HEK293 (cell line): ENCODE results near the gene MLLT3.

Experiments used
- CTCF ChIA-PET: fragments of 350-600 bp; formaldehyde crosslinking; extraction: SDS; loops from one replicate; lab custom pipeline; 2021; ENCODE audit warnings: antibody characterized with exemption; lab: Yijun Ruan, JAX
- POLR2A ChIA-PET: fragments of 300-600 bp; formaldehyde crosslinking; extraction: SDS; loops from one replicate; lab custom pipeline; 2020; ENCODE audit warnings: antibody characterized with exemption, inconsistent platforms; lab: Yijun Ruan, JAX
- H3K27ac ChIP-seq: fragments of 200-500 bp; sonication (Bioruptor generic); 2 replicates; pipeline ENCODE4 v1.5.1; 2014; ENCODE audit warnings: low read depth, low read length, control low read depth, inconsistent platforms; ENCODE audit errors: extremely low read depth
- H3K36me3 ChIP-seq, 2 experiments: fragments of 200-500 bp in 1 of 2; sonication (Bioruptor generic) in 1 of 2; 1 replicate in 1 of 2; 2 replicates in 1 of 2; pipeline ENCODE4 v1.5.1; 2014 to 2017; ENCODE audit warnings: inconsistent platforms in 2 of 2, low read length in 2 of 2; ENCODE audit not compliant: control insufficient read depth in 2 of 2, insufficient read depth in 1 of 2
- H3K4me1 ChIP-seq: fragments of 200-500 bp; sonication (Bioruptor generic); 2 replicates; pipeline ENCODE4 v1.5.1; 2014; ENCODE audit warnings: mild to moderate bottlenecking, low read length, inconsistent platforms; ENCODE audit not compliant: control insufficient read depth, insufficient read depth
- H3K4me3 ChIP-seq: 2 replicates; pipeline ENCODE4 v1.5.1; 2011; ENCODE audit warnings: low read depth, mild to moderate bottlenecking, control low read depth, low read length, moderate library complexity
- H3K9me3 ChIP-seq: fragments of 200-500 bp; sonication (Bioruptor generic); 2 replicates; pipeline ENCODE4 v1.5.1; 2014; ENCODE audit warnings: low read depth, low read length, inconsistent platforms; ENCODE audit not compliant: control insufficient read depth, insufficient read depth
- IKZF3 ChIP-seq: fragments of 450-650 bp; IDR thresholded peaks from 2 replicates; pipeline ENCODE4 v1.5.0; 2018; ENCODE audit warnings: missing biosample characterization, mild to moderate bottlenecking, missing genetic modification characterization, moderate library complexity
- ZFP41 ChIP-seq: fragments of 450-650 bp; formaldehyde crosslinking; IDR thresholded peaks from 2 replicates; pipeline ENCODE4 v1.5.1; 2016; ENCODE audit warnings: missing biosample characterization, missing genetic modification characterization, borderline replicate concordance
- ZNF114 ChIP-seq: fragments of 450-650 bp; formaldehyde crosslinking; IDR thresholded peaks from 2 replicates; pipeline ENCODE4 v1.5.0; 2017; ENCODE audit warnings: missing biosample characterization, missing genetic modification characterization
- ZNF48 ChIP-seq: fragments of 450-650 bp; formaldehyde crosslinking; IDR thresholded peaks from 2 replicates; pipeline ENCODE4 v1.5.1; 2016; ENCODE audit warnings: missing biosample characterization, missing genetic modification characterization
- ZNF510 ChIP-seq: fragments of 450-650 bp; formaldehyde crosslinking; IDR thresholded peaks from 2 replicates; pipeline ENCODE4 v1.5.1; 2018; ENCODE audit warnings: mild to moderate bottlenecking, missing genetic modification characterization, missing biosample characterization; ENCODE audit not compliant: insufficient replicate concordance
- ZNF654 ChIP-seq: fragments of 450-650 bp; formaldehyde crosslinking; IDR thresholded peaks from 2 replicates; pipeline ENCODE4 v1.5.1; 2016; ENCODE audit warnings: low read depth, missing biosample characterization, missing genetic modification characterization
- ZNF660 ChIP-seq: fragments of 450-650 bp; IDR thresholded peaks from 2 replicates; pipeline ENCODE4 v1.5.1; 2018; ENCODE audit warnings: missing biosample characterization, mild to moderate bottlenecking, missing genetic modification characterization
- ZNF747 ChIP-seq: fragments of 450-650 bp; formaldehyde crosslinking; IDR thresholded peaks from 2 replicates; pipeline ENCODE4 v1.5.1; 2016; ENCODE audit warnings: missing biosample characterization, missing genetic modification characterization
- TF ChIP-seq, protein P1 (sequence below): fragments of 450-650 bp; formaldehyde crosslinking; IDR thresholded peaks from 2 replicates; pipeline ENCODE4 v1.5.1; 2016; ENCODE audit warnings: missing biosample characterization, missing genetic modification characterization, borderline replicate concordance
- TF ChIP-seq, protein P2 (sequence below): fragments of 450-650 bp; formaldehyde crosslinking; IDR thresholded peaks from 2 replicates; pipeline ENCODE4 v1.5.1; 2017; ENCODE audit warnings: missing biosample characterization, missing genetic modification characterization
- TF ChIP-seq, protein P3 (sequence below): fragments of 450-650 bp; formaldehyde crosslinking; IDR thresholded peaks from 2 replicates; pipeline ENCODE4 v1.5.1; 2017; ENCODE audit warnings: missing biosample characterization, missing genetic modification characterization
- TF ChIP-seq, protein P4 (sequence below): fragments of 450-650 bp; formaldehyde crosslinking; IDR thresholded peaks from 2 replicates; pipeline ENCODE4 v1.5.1; 2016; ENCODE audit warnings: missing biosample characterization, missing genetic modification characterization
- TF ChIP-seq, protein P5 (sequence below): fragments of 450-650 bp; formaldehyde crosslinking; IDR thresholded peaks from 2 replicates; pipeline ENCODE4 v1.5.1; 2017; ENCODE audit warnings: missing biosample characterization, missing genetic modification characterization

Gene MLLT3

DNA sequence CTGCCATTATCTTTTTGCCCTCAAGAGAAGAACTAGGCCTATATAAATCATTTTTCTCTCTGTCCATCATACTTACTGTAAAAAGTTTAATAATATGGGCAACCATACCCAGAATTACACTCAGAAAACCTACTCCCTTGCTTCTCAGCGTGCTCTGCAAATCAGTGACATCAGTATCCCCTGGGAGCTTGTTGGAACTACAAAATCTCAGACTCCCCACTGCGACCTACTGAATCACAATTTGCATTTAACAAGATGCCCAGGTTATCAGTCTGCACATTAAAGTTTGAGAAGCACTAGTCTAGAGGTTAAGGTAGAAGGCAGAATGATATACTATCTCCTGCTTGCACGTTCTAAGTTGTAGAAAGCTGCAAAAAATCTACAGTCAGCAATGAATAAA lies 127.2 kb downstream of the MLLT3 start (continued):
- TF ChIP-seq, protein P1, sequence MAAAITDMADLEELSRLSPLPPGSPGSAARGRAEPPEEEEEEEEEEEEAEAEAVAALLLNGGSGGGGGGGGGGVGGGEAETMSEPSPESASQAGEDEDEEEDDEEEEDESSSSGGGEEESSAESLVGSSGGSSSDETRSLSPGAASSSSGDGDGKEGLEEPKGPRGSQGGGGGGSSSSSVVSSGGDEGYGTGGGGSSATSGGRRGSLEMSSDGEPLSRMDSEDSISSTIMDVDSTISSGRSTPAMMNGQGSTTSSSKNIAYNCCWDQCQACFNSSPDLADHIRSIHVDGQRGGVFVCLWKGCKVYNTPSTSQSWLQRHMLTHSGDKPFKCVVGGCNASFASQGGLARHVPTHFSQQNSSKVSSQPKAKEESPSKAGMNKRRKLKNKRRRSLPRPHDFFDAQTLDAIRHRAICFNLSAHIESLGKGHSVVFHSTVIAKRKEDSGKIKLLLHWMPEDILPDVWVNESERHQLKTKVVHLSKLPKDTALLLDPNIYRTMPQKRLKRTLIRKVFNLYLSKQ (tag by site-specific recombination): no peak
- TF ChIP-seq, protein P2, sequence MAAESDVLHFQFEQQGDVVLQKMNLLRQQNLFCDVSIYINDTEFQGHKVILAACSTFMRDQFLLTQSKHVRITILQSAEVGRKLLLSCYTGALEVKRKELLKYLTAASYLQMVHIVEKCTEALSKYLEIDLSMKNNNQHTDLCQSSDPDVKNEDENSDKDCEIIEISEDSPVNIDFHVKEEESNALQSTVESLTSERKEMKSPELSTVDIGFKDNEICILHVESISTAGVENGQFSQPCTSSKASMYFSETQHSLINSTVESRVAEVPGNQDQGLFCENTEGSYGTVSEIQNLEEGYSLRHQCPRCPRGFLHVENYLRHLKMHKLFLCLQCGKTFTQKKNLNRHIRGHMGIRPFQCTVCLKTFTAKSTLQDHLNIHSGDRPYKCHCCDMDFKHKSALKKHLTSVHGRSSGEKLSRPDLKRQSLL (tag by site-specific recombination): no peak
- TF ChIP-seq ZFP41 (tag by site-specific recombination) (no peak), ZNF114 (tag by site-specific recombination) (no peak), ZNF510 (tag by site-specific recombination) (no peak)
- TF ChIP-seq, protein P3, sequence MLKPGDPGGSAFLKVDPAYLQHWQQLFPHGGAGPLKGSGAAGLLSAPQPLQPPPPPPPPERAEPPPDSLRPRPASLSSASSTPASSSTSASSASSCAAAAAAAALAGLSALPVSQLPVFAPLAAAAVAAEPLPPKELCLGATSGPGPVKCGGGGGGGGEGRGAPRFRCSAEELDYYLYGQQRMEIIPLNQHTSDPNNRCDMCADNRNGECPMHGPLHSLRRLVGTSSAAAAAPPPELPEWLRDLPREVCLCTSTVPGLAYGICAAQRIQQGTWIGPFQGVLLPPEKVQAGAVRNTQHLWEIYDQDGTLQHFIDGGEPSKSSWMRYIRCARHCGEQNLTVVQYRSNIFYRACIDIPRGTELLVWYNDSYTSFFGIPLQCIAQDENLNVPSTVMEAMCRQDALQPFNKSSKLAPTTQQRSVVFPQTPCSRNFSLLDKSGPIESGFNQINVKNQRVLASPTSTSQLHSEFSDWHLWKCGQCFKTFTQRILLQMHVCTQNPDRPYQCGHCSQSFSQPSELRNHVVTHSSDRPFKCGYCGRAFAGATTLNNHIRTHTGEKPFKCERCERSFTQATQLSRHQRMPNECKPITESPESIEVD: peak; percentile 94
- TF ChIP-seq, protein P4, sequence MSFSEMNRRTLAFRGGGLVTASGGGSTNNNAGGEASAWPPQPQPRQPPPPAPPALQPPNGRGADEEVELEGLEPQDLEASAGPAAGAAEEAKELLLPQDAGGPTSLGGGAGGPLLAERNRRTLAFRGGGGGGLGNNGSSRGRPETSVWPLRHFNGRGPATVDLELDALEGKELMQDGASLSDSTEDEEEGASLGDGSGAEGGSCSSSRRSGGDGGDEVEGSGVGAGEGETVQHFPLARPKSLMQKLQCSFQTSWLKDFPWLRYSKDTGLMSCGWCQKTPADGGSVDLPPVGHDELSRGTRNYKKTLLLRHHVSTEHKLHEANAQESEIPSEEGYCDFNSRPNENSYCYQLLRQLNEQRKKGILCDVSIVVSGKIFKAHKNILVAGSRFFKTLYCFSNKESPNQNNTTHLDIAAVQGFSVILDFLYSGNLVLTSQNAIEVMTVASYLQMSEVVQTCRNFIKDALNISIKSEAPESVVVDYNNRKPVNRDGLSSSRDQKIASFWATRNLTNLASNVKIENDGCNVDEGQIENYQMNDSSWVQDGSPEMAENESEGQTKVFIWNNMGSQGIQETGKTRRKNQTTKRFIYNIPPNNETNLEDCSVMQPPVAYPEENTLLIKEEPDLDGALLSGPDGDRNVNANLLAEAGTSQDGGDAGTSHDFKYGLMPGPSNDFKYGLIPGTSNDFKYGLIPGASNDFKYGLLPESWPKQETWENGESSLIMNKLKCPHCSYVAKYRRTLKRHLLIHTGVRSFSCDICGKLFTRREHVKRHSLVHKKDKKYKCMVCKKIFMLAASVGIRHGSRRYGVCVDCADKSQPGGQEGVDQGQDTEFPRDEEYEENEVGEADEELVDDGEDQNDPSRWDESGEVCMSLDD (tag by site-specific recombination): no peak
- TF ChIP-seq, protein P5, sequence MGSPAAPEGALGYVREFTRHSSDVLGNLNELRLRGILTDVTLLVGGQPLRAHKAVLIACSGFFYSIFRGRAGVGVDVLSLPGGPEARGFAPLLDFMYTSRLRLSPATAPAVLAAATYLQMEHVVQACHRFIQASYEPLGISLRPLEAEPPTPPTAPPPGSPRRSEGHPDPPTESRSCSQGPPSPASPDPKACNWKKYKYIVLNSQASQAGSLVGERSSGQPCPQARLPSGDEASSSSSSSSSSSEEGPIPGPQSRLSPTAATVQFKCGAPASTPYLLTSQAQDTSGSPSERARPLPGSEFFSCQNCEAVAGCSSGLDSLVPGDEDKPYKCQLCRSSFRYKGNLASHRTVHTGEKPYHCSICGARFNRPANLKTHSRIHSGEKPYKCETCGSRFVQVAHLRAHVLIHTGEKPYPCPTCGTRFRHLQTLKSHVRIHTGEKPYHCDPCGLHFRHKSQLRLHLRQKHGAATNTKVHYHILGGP (tag by site-specific recombination): no peak

DNA sequence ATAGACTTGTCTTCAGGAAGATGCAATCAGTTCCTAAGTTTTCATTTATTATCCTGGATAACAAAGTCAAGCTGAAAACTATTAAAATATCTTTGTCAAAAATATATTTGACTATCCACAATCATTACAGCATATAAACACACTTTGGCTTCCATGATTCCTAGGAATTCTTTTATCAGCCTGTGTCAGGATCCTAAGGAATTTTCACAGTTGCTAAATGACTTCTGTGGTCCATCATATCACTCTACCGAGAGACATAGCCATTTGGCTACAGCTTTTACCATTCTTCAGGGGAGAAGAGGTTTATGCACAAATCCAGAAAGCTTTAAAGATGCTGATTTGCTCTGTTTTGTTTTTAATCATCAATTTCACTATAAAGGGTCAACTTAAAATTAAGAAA lies 128.3 kb downstream of the MLLT3 start:
- TF ChIP-seq IKZF3 (tag by site-specific recombination): peak; percentile 65
- no peak for TF ChIP-seq ZNF747 (tag by site-specific recombination)
- no peak for TF ChIP-seq ZNF654
- CTCF ChIA-PET: no interaction called here
- POLR2A ChIA-PET: no interaction called here
- no peak overlapping the region for H3K27ac ChIP-seq
- peaks cover 29% of the 10 kb centered on the region for H3K4me1 ChIP-seq
- no peaks in the 10 kb centered on the region for H3K9me3 ChIP-seq
- no peaks in the 10 kb centered on the region for H3K36me3 ChIP-seq
- H3K4me3 ChIP-seq: no peak overlapping the region

DNA sequence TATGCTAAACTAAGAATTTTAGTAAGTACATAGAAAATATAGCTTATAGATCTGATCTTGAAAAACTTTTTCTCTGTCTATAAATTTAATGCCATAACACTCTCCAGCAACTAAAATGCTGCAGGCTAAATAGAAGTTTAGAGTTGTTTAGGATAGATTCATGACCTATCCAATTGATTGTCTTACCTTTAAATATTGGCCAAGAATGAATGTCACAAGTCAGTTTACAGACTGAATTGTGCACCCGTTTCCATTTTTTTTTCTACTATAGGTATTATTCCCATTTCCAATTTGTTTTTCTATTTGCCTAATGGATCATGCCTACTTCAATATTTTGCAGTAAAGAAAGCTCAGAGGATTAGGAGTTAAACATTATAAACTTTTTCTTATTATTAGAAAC lies 129.5 kb downstream of the MLLT3 start:
- ChIA-PET CTCF (interaction anchor here (0.5 to 0.7 kb wide), 3 partner anchors 56 to 360 kb away, joined by 3 to 4 read pairs (median 4); no protein-coding TSS in a partner anchor), POLR2A (no interaction called here)
- H3K36me3 ChIP-seq: no peaks in the 10 kb centered on the region
- H3K9me3 ChIP-seq: no peaks in the 10 kb centered on the region
- H3K4me1 ChIP-seq: peaks cover 27% of the 10 kb centered on the region
- H3K27ac ChIP-seq: no peak overlapping the region
- TF ChIP-seq ZNF48 (tag by site-specific recombination) (no peak), ZNF660 (peak; percentile 94)
- H3K4me3 ChIP-seq: no peak overlapping the region
